Spleen (tissue), 11 donors: ENCODE measurements around the gene DTX3L. TPM values are rescaled to one million over a fixed set of nuclear protein-coding genes. Genes with fewer than 3 reads are reported as not detected.

ENCODE experiments used
- DNase-seq: peaks from one replicate; pipeline ENCODE4 v3.0.0-alpha.2; 2020
- H3K27ac ChIP-seq, 8 donors: fragments of 200-600 bp; sonication (generic) in 7 of 8; 1 replicate in 4 of 8; 2 replicates in 4 of 8; pipeline versions ENCODE4 v1.5.0 to v1.8.0; 2016 to 2021; ENCODE audit warnings: inconsistent platforms in 4 of 8, mild to moderate bottlenecking in 4 of 8, moderate library complexity in 1 of 8
- H3K27me3 ChIP-seq, 7 donors: fragments of 200-600 bp; sonication (generic) in 6 of 7; replicated peaks in 1 of 7; 1 replicate in 4 of 7; 2 replicates in 3 of 7; pipeline versions ENCODE4 v1.5.0 to v1.8.0; 2016 to 2021; ENCODE audit warnings: inconsistent platforms in 3 of 7, mild to moderate bottlenecking in 1 of 7
- H3K36me3 ChIP-seq, 6 donors: fragments of 200-600 bp; sonication (generic) in 5 of 6; 1 replicate in 4 of 6; 2 replicates in 2 of 6; pipeline versions ENCODE4 v1.5.0 to v1.8.0; 2016 to 2021; ENCODE audit warnings: inconsistent platforms in 2 of 6
- H3K4me1 ChIP-seq, 6 donors: fragments of 200-600 bp; sonication (generic) in 5 of 6; 1 replicate in 3 of 6; 2 replicates in 3 of 6; pipeline versions ENCODE4 v1.5.0 to v1.8.0; 2016 to 2021; ENCODE audit warnings: inconsistent platforms in 3 of 6
- H3K4me3 ChIP-seq, 8 donors: fragments of 200-600 bp; sonication (generic) in 7 of 8; 1 replicate in 4 of 8; 2 replicates in 4 of 8; pipeline versions ENCODE4 v1.5.0 to v1.8.0; 2016 to 2021; ENCODE audit warnings: inconsistent platforms in 4 of 8, mild to moderate bottlenecking in 4 of 8, moderate library complexity in 2 of 8
- H3K9me3 ChIP-seq, 8 donors: fragments of 200-600 bp; sonication (generic) in 7 of 8; 1 replicate in 4 of 8; 2 replicates in 4 of 8; pipeline versions ENCODE4 v1.5.0 to v1.8.0; 2016 to 2021; ENCODE audit warnings: inconsistent platforms in 4 of 8
- POLR2A ChIP-seq, 3 donors: fragments of 450-650 bp; IDR thresholded peaks; one replicate each; pipeline ENCODE4 v1.5.1; 2017; ENCODE audit warnings: antibody characterized with exemption in 3 of 3, mild to moderate bottlenecking in 1 of 3
- POLR2AphosphoS5 ChIP-seq, 3 donors: sonication (generic); formaldehyde crosslinking; IDR thresholded peaks; one replicate each; pipeline ENCODE4 v1.5.1; 2017; ENCODE audit warnings: antibody characterized with exemption in 3 of 3
- WGBS, 5 donors: extraction: QIAGEN DNeasy Blood & Tissue Kit in 3 of 5; methylation state at CpG; one replicate each; pipeline versions ENCODE4 v1.1.5 to v1.1.7; 2013 to 2018; 5-methylcytosine and 5-hydroxymethylcytosine counted together
- intact Hi-C: fragments of 100-400 bp; cut with DNase I; formaldehyde crosslinking; loops from one replicate; pipeline ENCODE4 v1.15.0; 2023; ENCODE audit warnings: low total_unique reads
- polyA plus RNA-seq, 3 donors: library from polyadenylated mRNA; stranded (reverse); fragments of 200-250 nt; gene quantifications; one replicate each; pipeline ENCODE4 v1.2.1, GENCODE V29; 2013
- total RNA-seq, 7 donors: library from RNA; depleted of rRNA in 3 of 7; stranded (reverse); fragments of >200 nt in 3 of 7; fragmentation: NEBNext Ultra II Directional in 4 of 7; extraction: Animal tissue kit (Norgen Biotek cat#: 25700) in 4 of 7; gene quantifications; one replicate each; pipeline versions ENCODE4 v1.1.0 to v1.2.1, GENCODE V29; 2016 to 2021
- TF ChIP-seq, protein P1 (sequence below), 11 experiments: fragments of 200-600 bp in 7 of 11; fragments of 450-650 bp in 4 of 11; sonication (generic) in 4 of 11; IDR thresholded peaks in 8 of 11; conservative IDR thresholded peaks in 3 of 11; 1 replicate in 7 of 11; 2 replicates in 4 of 11; pipeline versions ENCODE4 v1.4.0 to v1.8.0; 2016 to 2021; ENCODE audit warnings: antibody characterized with exemption in 11 of 11, inconsistent platforms in 4 of 11, mild to moderate bottlenecking in 1 of 11
- donor health status: healthy with polysubstance abuse.
- donor health status: DM: no; HTN: no; CAD: no; lungs with moderate emphysema.
- donor health status: DM: no; HTN: no; CAD: no.
- donor health status: Bipolar disorder and iron deficiency.
- donor health status: healthy.
- donor health status: DM: no; HTN: no; CAD: no.
- donor health status: DM: yes; HTN: yes; CAD: no.

The DTX3L gene
- total and polyA plus RNA-seq, 10 donors = 11.0 to 68.4 (median 63.3) TPM

DNA sequence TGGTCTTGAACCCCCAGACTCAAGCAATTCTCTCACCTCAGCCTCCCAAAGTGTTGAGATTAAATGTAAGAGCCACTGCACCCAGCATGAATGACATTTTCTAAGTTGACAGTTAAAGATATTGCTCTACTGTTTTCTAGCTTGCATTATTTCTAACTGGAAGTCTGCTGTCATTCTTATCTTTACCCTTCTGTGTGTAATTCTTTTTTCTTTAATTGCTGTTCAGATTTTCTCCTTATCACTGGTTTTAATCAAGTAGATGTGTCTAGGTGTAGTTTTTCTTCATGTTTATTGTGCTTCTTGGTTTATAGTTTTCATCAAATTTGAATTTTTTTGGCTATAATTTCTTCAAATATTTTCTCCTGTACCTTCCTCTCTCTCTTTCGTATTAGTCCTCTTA is 18.3 kb downstream of the DTX3L start:
- intact Hi-C loops = no loop called here
- Histone ChIP-seq H3K9me3 (peaks cover 12 to 33% (median 30%) of the 10 kb centered on the region in 8 donors), H3K27me3 (no peaks in the 10 kb centered on the region), H3K36me3 (peaks cover 0 to 30% (median 6%) of the 10 kb centered on the region in 6 donors), H3K4me1 (peaks cover 0 to 50% (median 19%) of the 10 kb centered on the region in 6 donors), H3K27ac (no peak overlapping the region), H3K4me3 (no peak overlapping the region)
- DNase-seq = no peak
- TF ChIP-seq, protein P1, sequence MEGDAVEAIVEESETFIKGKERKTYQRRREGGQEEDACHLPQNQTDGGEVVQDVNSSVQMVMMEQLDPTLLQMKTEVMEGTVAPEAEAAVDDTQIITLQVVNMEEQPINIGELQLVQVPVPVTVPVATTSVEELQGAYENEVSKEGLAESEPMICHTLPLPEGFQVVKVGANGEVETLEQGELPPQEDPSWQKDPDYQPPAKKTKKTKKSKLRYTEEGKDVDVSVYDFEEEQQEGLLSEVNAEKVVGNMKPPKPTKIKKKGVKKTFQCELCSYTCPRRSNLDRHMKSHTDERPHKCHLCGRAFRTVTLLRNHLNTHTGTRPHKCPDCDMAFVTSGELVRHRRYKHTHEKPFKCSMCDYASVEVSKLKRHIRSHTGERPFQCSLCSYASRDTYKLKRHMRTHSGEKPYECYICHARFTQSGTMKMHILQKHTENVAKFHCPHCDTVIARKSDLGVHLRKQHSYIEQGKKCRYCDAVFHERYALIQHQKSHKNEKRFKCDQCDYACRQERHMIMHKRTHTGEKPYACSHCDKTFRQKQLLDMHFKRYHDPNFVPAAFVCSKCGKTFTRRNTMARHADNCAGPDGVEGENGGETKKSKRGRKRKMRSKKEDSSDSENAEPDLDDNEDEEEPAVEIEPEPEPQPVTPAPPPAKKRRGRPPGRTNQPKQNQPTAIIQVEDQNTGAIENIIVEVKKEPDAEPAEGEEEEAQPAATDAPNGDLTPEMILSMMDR (IDR thresholded peaks at IDR 0.05 in 8 of 11, conservative IDR thresholded peaks at IDR 0.05 in 3 of 11) = no peak
- TF ChIP-seq POLR2A (IDR thresholded peaks at IDR 0.05) = no peak
- TF ChIP-seq POLR2AphosphoS5 (IDR thresholded peaks at IDR 0.05) = no peak
- 93 to 100% (median 97%) methylated on average over 1 of the region's 1 CpG for WGBS, 5 donors

- Histone ChIP-seq H3K36me3 (peaks cover 0 to 30% (median 6%) of the 10 kb centered on the region in 6 donors), H3K27me3 (no peaks in the 10 kb centered on the region), H3K9me3 (peaks cover 12 to 32% (median 28%) of the 10 kb centered on the region in 8 donors), H3K4me1 (peaks cover 0 to 40% (median 9%) of the 10 kb centered on the region in 6 donors), H3K27ac (no peak overlapping the region), H3K4me3 (no peak overlapping the region)
- intact Hi-C loops = no loop called here
- 58 to 67% (median 62%) methylated on average over 1 of the region's 1 CpG for WGBS, 5 donors
- no peak for DNase-seq
- no peak for TF ChIP-seq POLR2AphosphoS5 (IDR thresholded peaks at IDR 0.05)
- TF ChIP-seq POLR2A (IDR thresholded peaks at IDR 0.05) = no peak
- TF ChIP-seq, protein P1 (IDR thresholded peaks at IDR 0.05 in 8 of 11, conservative IDR thresholded peaks at IDR 0.05 in 3 of 11) = no peak
Observed at GRCh38 chr3:122586098-122586497, 22.0 kb downstream of the DTX3L start.

DNA sequence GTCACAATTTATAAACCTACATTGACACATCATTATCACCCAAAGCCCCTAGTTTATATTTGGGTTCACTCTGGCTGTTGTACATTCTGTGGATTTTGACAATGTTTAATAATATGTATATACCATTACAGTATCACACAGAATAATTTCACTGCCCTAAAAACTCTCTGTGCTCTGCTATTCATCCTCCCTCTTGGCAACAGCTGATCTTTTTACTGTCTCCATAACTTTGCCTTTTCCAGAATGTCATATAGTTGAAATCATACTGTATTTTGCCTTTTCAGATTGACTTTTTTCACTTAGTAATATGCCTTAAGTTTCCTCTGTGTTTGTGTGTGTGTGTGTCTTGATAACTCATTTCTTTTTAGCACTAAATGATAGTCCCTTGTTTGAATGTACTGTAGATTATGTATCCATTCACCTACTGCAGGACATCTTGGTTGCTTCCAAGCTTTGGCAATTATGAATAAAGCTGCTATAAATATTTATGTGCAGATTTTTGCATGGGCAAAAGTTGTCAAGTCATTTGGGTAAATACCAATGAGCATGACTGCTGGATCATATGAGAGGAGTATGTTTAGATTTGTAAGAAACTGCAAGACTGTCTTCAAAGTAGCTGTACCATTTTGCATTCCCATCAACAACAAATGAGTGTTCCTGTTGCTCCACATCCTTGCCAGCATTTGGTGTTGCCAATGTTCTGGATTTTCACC is 22.8 kb downstream of the DTX3L start:
- peaks cover 0 to 29% (median 6%) of the 10 kb centered on the region in 6 donors for H3K36me3 ChIP-seq
- no peak for DNase-seq
- peaks cover 0 to 39% (median 9%) of the 10 kb centered on the region in 6 donors for H3K4me1 ChIP-seq
- no peak overlapping the region for H3K27ac ChIP-seq
- H3K4me3 ChIP-seq = no peak overlapping the region
- TF ChIP-seq, protein P1 (IDR thresholded peaks at IDR 0.05 in 8 of 11, conservative IDR thresholded peaks at IDR 0.05 in 3 of 11) = no peak
- TF ChIP-seq POLR2A (IDR thresholded peaks at IDR 0.05) (no peak), POLR2AphosphoS5 (IDR thresholded peaks at IDR 0.05) (no peak)
- no peaks in the 10 kb centered on the region for H3K27me3 ChIP-seq
- intact Hi-C loops = no loop called here
- peaks cover 6 to 24% (median 20%) of the 10 kb centered on the region in 8 donors for H3K9me3 ChIP-seq

GRCh38 chr3:122587572-122587971 is 23.4 kb downstream of the DTX3L start:
- DNase-seq = no peak
- TF ChIP-seq, protein P1 (IDR thresholded peaks at IDR 0.05 in 8 of 11, conservative IDR thresholded peaks at IDR 0.05 in 3 of 11) = no peak
- Histone ChIP-seq H3K4me1 (peaks cover 0 to 41% (median 9%) of the 10 kb centered on the region in 6 donors), H3K36me3 (peaks cover 0 to 22% (median 6%) of the 10 kb centered on the region in 6 donors), H3K4me3 (no peak overlapping the region), H3K27me3 (no peaks in the 10 kb centered on the region), H3K27ac (no peak overlapping the region), H3K9me3 (peaks cover 0 to 17% (median 14%) of the 10 kb centered on the region in 8 donors)
- intact Hi-C loops = no loop called here
- WGBS, 5 donors = 30 to 57% (median 48%) methylated on average over 1 to 2 of the region's 2 CpGs
